Ureter (tissue), 1 donor: ENCODE data around the gene LMNB1. TPM values are rescaled to one million over a fixed set of nuclear protein-coding genes. Genes with fewer than 3 reads are reported as not detected.

ENCODE experiments used
- total RNA-seq: library from RNA; stranded (reverse); gene quantifications from one replicate; pipeline ENCODE4 v1.2.4, GENCODE V29; 2023
- donor health status: DM: yes; HTN: yes; CAD: no.

The LMNB1 gene
- total RNA-seq, 1 donor from 2014 or later: 7.3 TPM

Other genes starting within 250 kb of the LMNB1 start
- gene ALDH7A1, start 181.9 kb upstream of the LMNB1 start, total RNA-seq: 78.5 TPM
- gene PHAX, start 176.2 kb upstream of the LMNB1 start, total RNA-seq: 31.1 TPM